ENCODE results near the gene NDST1. TPM values are rescaled to one million over a fixed set of nuclear protein-coding genes. Genes with fewer than 3 reads are reported as not detected.
A peak's percentile ranks its signal among the peaks of the same experiment; 100 is the strongest.

NDST1 gene
- total RNA-seq, 8 experiments from 2014 or later, result 12.8 to 46.0 (median 28.5) TPM

DNA sequence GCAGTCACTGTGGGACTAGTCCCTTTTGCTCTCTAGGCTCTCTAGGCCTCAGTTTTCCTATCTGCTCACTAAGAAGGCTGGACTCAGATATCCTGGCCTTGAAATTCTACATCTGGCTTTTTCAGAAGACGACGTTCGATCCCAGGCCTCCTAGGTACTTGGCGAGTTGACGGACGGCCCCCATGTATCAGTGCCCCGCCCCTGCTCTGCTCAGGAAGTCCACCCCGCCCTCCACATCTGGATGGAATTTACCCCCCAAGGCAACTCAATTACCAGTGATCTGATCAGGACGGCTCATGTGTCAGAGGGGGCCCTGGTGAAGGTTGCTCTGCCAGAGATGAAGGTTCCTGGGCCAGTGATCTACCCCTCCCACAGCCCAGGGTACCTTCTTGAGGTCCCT, 88.4 kb downstream of the NDST1 start:
- Histone ChIP-seq H3K4me1 (replicated peaks in 1 of 2) (peaks cover 9 to 11% of the 10 kb centered on the region in 2 donors), H3K4me3 (no peak overlapping the region), H3K27ac (no peak overlapping the region)
- WGBS, 10 experiments, result 37 to 80% methylated on average over 1 to 6 of the region's 9 CpGs; no CpG with 5 or more reads in 8 of the 10 experiments
- peak in 3 of 8 experiments; percentile 10 to 63 (median 49) for ATAC-seq (replicated peaks in 6 of 8)
- in situ Hi-C loops (cut with MboI; ENCODE audit: low pct_unique_long_range_greater_than_20kb in 2 of 9, low sequenced_read_pairs in 9 of 9, unreplicated experiment in 9 of 9), result no loop called here

DNA sequence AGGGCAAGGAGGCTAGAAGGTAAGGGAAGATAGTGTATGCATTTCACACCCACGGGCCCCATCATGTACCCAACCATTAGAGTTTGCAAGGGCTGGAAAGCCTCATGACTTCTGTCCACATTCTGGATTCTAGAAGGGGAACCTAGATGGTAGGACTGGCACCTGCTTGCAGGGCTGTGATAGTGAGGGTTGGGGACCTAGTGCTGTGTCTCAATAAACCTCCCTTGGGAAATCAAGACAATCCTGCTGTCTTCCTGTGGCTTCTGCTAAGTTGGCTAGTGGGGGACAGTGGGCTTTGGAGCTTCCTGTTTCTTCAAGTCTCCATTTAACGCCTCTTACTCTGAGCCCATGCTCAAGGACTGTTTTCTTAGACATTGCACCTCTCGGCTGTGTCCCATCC, 88.9 kb downstream of the NDST1 start:
- no peak for ATAC-seq (replicated peaks in 6 of 8)
- H3K27ac ChIP-seq, result no peak overlapping the region
- H3K4me3 ChIP-seq, result no peak overlapping the region
- 80 to 100% (median 100%) methylated on average over 1 of the region's 3 CpGs; no CpG with 5 or more reads in 5 of the 10 experiments for WGBS, 10 experiments
- H3K4me1 ChIP-seq (replicated peaks in 1 of 2), result peaks cover 6% of the 10 kb centered on the region in 2 donors
- in situ Hi-C loops (cut with MboI; ENCODE audit: low pct_unique_long_range_greater_than_20kb in 2 of 9, low sequenced_read_pairs in 9 of 9, unreplicated experiment in 9 of 9), result no loop called here

DNA sequence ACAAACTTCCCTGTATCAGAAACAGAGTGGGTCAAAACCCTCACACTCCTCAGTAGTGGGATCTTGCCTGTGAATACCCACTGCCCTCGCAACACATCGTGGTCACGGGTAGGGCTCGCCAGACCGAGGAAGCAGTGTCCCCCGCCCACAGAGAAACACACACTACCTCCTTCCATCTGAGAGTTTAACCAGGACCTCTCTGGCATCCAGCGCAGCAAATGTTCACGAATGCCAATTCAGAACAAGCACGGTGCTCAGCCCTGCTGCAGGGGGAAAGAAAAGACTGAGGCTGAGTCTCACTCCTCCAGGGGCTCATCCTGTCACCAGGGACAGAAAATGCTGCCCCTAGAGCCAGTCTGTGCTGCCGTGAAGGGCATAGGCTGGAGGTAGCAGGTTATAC, 90.1 kb downstream of the NDST1 start:
- Histone ChIP-seq H3K4me3 (no peak overlapping the region), H3K4me1 (replicated peaks in 1 of 2) (peaks cover 6 to 11% of the 10 kb centered on the region in 2 donors), H3K27ac (no peak overlapping the region)
- peak in 2 of 8 experiments; percentile 19 to 35 for ATAC-seq (replicated peaks in 6 of 8)
- 50 to 85% (median 79%) methylated on average over 2 to 6 of the region's 10 CpGs; no CpG with 5 or more reads in 7 of the 10 experiments for WGBS, 10 experiments
- in situ Hi-C loops (cut with MboI; ENCODE audit: low pct_unique_long_range_greater_than_20kb in 2 of 9, low sequenced_read_pairs in 9 of 9, unreplicated experiment in 9 of 9), result no loop called here

DNA sequence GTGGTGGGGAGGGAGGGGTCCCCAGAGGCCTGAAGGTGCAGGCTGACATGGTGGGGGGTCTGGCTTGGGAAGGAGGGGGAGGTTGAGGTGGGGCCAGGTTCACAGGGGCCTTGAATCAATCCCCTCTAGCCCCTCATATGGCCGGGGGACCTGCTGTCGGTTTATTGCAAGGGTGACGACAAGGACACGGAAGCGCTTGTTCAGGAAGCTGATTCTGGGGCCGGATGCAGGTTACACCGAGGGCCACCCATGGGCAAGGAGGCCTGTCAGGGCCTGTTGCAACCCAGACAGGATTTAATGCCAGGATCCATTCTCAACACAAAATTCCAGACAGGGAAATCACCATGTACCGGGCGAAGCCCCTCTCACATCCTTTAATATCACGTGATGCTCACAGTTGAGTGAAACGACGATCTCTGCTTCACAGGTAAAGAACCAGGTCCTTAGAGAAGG, 90.9 kb downstream of the NDST1 start:
- Histone ChIP-seq H3K4me3 (no peak overlapping the region), H3K4me1 (replicated peaks in 1 of 2) (peaks cover 6 to 14% of the 10 kb centered on the region in 2 donors), H3K27ac (no peak overlapping the region)
- in situ Hi-C loops (cut with MboI; ENCODE audit: low pct_unique_long_range_greater_than_20kb in 2 of 9, low sequenced_read_pairs in 9 of 9, unreplicated experiment in 9 of 9), result no loop called here
- WGBS, 10 experiments, result 85 to 100% (median 88%) methylated on average over 1 to 7 of the region's 12 CpGs; no CpG with 5 or more reads in 7 of the 10 experiments
- no peak for ATAC-seq (replicated peaks in 6 of 8)

DNA sequence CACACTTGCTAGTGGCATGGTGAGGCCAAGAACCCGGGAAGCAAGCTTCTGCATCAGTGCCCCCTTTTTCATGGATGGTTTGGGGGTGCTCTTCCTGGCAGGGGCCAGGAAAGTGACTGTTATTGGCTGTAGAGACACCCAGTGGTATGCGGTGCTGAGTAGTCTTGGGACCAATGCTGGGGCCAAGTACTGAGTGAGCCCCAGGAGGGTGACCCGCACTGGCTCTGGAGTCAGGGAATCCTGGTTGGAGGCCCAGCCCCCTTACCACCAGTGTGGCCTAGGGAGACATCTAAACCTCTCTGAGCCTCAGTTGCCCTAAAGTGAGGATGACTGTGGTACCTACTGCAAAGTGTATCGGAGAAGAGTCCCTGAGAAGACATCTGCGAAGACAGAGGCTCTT, 91.3 kb downstream of the NDST1 start:
- 50 to 100% (median 84%) methylated on average over 1 to 3 of the region's 5 CpGs; no CpG with 5 or more reads in 4 of the 10 experiments for WGBS, 10 experiments
- in situ Hi-C loops (cut with MboI; ENCODE audit: low pct_unique_long_range_greater_than_20kb in 2 of 9, low sequenced_read_pairs in 9 of 9, unreplicated experiment in 9 of 9), result no loop called here
- Histone ChIP-seq H3K27ac (no peak overlapping the region), H3K4me1 (replicated peaks in 1 of 2) (peaks cover 6 to 14% of the 10 kb centered on the region in 2 donors), H3K4me3 (no peak overlapping the region)
- ATAC-seq (replicated peaks in 6 of 8), result no peak

DNA sequence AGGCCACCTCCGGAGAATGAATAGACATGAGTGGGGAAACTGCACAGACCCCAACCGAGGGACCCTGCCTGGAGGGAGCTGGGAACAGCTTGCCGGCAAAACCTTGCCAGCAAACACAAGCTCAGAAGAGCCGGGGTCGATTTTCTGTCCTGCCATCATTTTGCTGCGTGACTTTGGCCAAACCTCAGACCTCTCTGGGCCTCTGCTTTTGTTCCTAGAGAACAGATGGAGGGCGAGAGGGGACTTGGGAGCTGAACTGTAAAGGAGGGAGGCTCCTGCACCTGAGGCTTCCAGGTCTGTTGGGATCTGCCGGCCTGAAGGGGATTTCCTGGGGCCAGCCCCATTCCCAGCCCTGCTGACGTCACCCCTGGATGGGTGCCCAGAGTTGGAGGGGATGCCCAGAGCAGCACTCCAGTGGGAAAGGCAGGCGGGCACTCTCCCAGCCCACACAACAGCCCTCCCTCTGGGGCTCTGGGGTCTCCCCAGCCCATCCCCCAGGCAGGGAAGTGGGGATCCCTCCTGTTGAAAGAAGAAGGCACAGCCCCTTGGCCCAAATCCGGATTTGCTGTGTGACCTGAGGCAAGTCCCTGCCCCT, 92.1 kb downstream of the NDST1 start:
- peak in 6 of 8 experiments; percentile 36 to 91 (median 74) for ATAC-seq (replicated peaks in 6 of 8)
- Histone ChIP-seq H3K4me3 (no peak overlapping the region), H3K27ac (no peak overlapping the region), H3K4me1 (replicated peaks in 1 of 2) (peaks cover 6 to 14% of the 10 kb centered on the region in 2 donors)
- 34 to 82% (median 68%) methylated on average over 2 to 6 of the region's 11 CpGs; no CpG with 5 or more reads in 4 of the 10 experiments for WGBS, 10 experiments
- in situ Hi-C loops (cut with MboI; ENCODE audit: low pct_unique_long_range_greater_than_20kb in 2 of 9, low sequenced_read_pairs in 9 of 9, unreplicated experiment in 9 of 9), result no loop called here

DNA sequence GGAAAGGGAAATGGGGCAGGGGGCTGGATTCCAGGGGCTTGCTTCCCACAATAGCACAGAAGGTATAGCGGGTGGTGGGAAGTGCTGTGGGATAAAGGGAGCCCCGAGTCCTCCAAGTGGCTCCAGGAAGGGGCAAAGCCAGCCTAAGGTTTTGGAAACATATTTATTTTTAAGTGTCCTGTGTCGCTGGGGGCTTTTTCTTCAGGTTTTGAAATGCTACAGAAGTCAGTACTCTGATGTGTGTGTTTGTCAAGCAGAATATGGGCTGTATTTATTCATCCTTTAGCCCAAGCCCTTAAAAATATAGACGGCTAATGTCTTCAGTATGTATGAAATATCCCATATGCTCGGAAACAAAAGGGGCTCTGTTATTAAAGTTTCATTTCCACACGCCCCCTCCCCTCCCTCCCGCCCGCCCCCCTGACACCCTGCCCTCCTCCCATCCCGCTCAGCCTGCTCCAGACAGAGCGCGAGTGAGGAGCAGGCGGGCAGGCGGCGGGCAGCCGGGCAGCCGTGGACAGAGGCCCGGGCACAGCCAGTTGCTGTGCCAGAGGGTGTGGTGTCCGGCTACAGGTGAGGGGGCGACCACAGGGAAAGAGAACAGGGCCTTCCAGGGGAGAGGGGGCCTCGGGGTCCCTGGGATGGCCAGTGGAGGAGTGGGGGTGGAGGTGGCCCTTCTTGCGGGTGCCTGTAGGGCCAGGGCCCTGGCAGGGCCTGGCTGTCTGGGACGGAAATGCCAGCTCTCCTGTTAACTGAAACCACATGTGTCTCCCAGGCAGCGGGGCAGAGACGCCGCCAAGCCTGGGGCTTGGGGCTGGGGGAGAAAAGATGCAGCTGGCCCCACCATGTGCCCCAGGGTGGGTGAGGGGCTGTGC, 92.9 kb downstream of the NDST1 start:
- 17 to 83% (median 34%) methylated on average over 1 to 3 of the region's 25 CpGs; no CpG with 5 or more reads in 6 of the 10 experiments for WGBS, 10 experiments
- H3K27ac ChIP-seq, result no peak overlapping the region
- H3K4me1 ChIP-seq (replicated peaks in 1 of 2), result peaks cover 2 to 17% of the 10 kb centered on the region in 2 donors
- H3K4me3 ChIP-seq, result no peak overlapping the region
- in situ Hi-C loops (cut with MboI; ENCODE audit: low pct_unique_long_range_greater_than_20kb in 2 of 9, low sequenced_read_pairs in 9 of 9, unreplicated experiment in 9 of 9), result no loop called here
- peak in 3 of 8 experiments; percentile 10 to 34 (median 31) for ATAC-seq (replicated peaks in 6 of 8)

DNA sequence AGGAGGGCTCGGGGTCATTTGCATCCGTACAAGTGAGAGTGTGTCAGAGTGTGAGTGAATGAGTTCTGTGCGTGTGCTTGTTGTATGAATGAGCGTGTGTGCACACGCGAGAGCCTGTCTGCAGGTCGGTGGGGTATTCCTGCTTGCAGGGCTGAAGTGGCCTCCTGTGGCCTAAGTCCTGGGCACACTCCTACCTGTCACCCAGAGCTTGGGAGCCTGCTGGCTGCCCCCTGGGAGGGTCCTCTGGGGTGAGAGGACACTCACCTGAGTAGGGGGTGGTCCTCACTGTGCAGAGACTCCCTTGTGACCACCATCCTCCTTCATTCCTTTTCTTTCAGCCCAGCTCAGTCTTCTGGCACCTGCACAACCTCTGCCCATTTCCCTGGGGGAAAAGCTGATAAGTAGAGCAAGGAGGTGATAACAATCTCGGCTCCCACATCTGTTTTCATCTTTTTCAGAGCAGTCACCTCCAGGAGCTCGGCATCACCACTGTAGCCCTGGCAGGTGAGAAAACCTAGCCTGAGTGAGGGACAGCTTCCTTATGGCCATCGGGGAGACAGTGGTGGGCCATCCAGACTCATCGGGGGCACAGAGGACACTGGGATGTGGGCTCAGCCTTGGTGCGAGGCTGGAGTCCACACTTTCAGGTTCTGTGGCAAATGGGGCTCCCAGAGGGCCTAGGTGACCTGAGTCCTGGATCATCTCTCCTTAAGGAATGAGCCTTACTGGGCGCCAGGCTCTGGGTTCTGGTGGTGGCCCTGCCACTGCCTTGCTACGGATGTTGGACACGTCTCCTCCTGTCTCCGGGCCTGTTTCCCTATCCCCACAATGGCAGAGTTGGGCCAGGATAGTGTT, 93.8 kb downstream of the NDST1 start:
- ATAC-seq (replicated peaks in 6 of 8), result peak in 1 of 8 experiments; percentile 19
- Histone ChIP-seq H3K27ac (no peak overlapping the region), H3K4me1 (replicated peaks in 1 of 2) (peaks cover 0 to 17% of the 10 kb centered on the region in 2 donors), H3K4me3 (no peak overlapping the region)
- in situ Hi-C loops (cut with MboI; ENCODE audit: low pct_unique_long_range_greater_than_20kb in 2 of 9, low sequenced_read_pairs in 9 of 9, unreplicated experiment in 9 of 9), result no loop called here
- 70 to 100% (median 80%) methylated on average over 1 to 2 of the region's 16 CpGs; no CpG with 5 or more reads in 7 of the 10 experiments for WGBS, 10 experiments

DNA sequence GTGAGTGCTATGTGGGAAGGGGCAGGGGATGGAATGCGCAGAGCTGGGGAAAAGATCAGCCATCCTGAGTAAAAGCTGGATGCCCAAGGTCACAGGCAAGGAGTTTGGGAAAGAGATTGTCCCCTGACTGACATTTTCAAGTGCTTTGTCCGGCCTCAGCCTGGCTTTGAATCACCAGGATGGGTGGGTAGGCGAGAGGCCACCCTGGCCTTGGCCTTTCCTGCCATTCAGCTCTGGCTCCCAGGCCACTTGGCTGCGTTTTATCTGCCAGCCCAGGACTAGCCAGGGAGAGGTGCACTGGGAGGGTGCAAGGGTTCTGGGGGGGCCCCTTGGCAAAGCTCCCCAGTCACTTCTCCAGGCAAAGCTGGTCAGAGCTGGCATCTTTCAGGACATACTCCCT, 95.1 kb downstream of the NDST1 start:
- in situ Hi-C loops (cut with MboI; ENCODE audit: low pct_unique_long_range_greater_than_20kb in 2 of 9, low sequenced_read_pairs in 9 of 9, unreplicated experiment in 9 of 9), result no loop called here
- no peak for ATAC-seq (replicated peaks in 6 of 8)
- Histone ChIP-seq H3K27ac (no peak overlapping the region), H3K4me1 (replicated peaks in 1 of 2) (peaks cover 0 to 17% of the 10 kb centered on the region in 2 donors), H3K4me3 (no peak overlapping the region)
- WGBS, 10 experiments, result 80 to 100% (median 100%) methylated on average over 1 of the region's 4 CpGs; no CpG with 5 or more reads in 7 of the 10 experiments

DNA sequence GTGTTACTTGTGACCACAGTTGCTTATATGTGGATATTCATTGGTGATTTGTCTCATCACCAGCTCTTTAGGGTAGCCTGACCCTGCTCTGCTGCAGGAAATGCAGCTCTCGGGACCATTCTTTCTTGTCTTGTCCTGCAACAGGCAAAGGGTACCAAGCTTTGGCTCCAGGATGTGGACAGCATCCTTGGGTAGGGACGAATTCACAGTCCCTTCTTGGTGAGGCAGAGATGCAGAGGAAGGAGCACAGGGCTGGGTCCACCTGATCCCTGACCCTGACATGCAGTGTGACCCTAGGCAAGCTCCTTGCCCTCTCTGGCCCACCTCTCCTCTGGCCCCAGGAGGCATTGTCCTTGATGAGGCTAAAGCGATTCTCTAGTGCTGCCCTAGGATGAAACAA, 95.6 kb downstream of the NDST1 start:
- Histone ChIP-seq H3K4me1 (replicated peaks in 1 of 2) (peaks cover 0 to 17% of the 10 kb centered on the region in 2 donors), H3K4me3 (no peak overlapping the region), H3K27ac (no peak overlapping the region)
- 17 to 87% (median 64%) methylated on average over 1 to 3 of the region's 3 CpGs; no CpG with 5 or more reads in 5 of the 10 experiments for WGBS, 10 experiments
- no peak for ATAC-seq (replicated peaks in 6 of 8)
- in situ Hi-C loops (cut with MboI; ENCODE audit: low pct_unique_long_range_greater_than_20kb in 2 of 9, low sequenced_read_pairs in 9 of 9, unreplicated experiment in 9 of 9), result no loop called here

DNA sequence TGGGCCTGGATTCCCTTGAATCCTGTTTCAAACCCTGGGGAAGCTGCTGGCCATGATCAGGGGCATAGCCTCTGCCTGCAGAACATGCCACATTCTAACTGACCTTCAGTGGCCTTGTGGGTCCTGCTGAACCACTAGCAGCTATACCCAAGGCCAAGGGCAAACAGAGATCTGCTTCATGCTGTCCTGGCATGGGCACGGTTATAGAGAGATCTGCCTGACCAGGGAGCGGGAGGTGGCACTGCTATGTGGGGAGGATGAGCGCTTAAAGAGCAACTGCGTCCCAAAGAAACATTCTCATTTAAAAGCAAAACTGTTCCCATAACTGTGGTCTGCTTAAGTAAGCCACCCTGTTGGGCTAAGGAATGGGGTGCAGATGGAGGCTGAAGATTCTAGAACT, 96.1 kb downstream of the NDST1 start:
- WGBS, 10 experiments, result 92 to 100% (median 100%) methylated on average over 1 to 4 of the region's 4 CpGs; no CpG with 5 or more reads in 5 of the 10 experiments
- Histone ChIP-seq H3K4me3 (no peak overlapping the region), H3K4me1 (replicated peaks in 1 of 2) (peaks cover 0 to 17% of the 10 kb centered on the region in 2 donors), H3K27ac (no peak overlapping the region)
- no peak for ATAC-seq (replicated peaks in 6 of 8)
- in situ Hi-C loops (cut with MboI; ENCODE audit: low pct_unique_long_range_greater_than_20kb in 2 of 9, low sequenced_read_pairs in 9 of 9, unreplicated experiment in 9 of 9), result no loop called here

DNA sequence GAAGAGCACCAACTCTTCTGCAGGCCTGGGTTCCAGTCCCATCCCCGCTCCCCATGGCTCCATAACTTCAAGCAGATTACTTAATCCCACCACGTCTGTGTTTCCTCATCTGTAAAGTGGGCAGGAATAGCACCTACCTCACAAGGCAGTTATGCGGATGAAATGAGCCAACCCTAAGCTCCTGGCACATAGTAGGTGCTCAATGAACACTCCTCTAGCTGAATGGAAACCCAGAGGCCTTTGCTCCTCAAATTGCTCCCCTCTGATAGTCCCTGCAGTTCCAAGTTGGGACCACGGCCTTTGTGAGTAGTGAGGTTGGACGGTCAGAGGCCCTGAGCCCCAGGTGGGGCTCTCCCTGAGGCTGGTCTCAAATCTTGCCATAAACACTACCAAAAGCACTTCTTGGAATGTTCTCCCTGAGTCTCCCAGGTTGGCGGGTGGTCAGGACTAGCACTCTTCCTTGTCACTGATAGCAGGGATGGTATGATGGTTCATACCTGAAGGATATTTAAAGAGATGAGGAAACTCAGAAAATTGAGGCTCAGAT, 97.0 kb downstream of the NDST1 start:
- Histone ChIP-seq H3K27ac (no peak overlapping the region), H3K4me3 (no peak overlapping the region), H3K4me1 (replicated peaks in 1 of 2) (peaks cover 0 to 17% of the 10 kb centered on the region in 2 donors)
- in situ Hi-C loops (cut with MboI; ENCODE audit: low pct_unique_long_range_greater_than_20kb in 2 of 9, low sequenced_read_pairs in 9 of 9, unreplicated experiment in 9 of 9), result no loop called here
- ATAC-seq (replicated peaks in 6 of 8), result no peak
- 80 to 88% (median 81%) methylated on average over 1 to 5 of the region's 6 CpGs; no CpG with 5 or more reads in 7 of the 10 experiments for WGBS, 10 experiments

Data from motor neuron (in vitro differentiated cells).